CD4-positive, alpha-beta T cell treated with Interleukin-17A for 4 hours (primary cell): ENCODE results near the gene RHOJ.

Experiments used
- DNase-seq: peaks from one replicate; pipeline ENCODE4 v3.0.0-alpha.2; 2020; ENCODE audit warnings: mixed read lengths

Gene RHOJ

DNA sequence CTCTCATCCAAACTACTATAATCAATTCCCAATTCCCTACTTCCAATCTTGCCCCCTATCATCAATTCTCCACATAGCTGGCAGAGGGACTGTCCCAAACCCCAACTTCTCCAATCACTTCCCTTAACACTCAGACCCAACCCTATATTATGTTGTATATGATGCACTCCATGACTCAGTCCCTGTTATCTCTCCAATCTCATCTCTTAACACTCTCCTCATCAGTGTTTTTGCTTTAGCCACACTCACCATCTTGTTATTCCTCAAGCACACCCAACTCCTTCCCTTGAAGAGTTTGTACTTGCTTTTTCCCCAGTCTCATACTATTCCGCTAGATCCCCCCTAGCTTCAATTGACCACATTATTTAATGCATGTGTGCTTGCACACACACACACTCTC lies 4.9 kb downstream of the RHOJ start:
- no peak for DNase-seq

DNA sequence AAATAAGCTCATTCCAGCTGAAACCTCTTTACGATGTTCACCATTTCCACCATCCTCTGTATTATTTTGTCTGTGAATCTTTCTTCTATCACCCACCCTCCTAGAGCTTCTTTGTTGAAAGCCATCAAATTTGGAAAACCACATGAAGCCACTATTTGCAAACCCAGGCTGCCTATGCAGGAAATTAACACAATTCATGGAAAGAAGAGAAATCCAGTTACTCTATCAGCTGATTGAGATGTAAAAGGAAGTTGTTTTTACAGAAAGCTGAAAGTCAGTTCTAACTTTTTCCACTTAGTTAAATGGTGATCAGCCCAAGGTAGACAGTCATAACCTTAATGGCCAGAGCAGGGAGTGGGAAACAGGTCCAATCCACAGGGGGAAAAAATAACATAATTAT lies 6.6 kb downstream of the RHOJ start:
- no peak for DNase-seq

DNA sequence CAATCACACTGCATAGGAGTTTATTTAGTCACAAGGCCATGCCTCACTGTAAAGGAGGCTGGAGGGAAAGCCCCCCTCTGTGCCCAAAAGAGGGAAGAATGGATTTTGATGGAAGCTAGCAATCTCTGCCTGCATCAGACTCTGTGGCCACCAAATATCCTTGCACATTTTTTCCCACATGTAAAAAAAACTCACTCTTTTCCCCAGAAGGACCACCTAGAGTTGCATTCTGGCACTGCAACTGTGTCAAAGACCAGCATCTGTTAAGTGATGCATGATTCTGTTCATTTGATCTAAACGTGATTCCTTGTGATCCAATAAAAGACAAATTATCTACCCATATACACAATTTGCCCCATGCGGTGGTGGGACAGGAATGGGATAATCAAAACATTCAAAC lies 8.0 kb downstream of the RHOJ start:
- no peak for DNase-seq

DNA sequence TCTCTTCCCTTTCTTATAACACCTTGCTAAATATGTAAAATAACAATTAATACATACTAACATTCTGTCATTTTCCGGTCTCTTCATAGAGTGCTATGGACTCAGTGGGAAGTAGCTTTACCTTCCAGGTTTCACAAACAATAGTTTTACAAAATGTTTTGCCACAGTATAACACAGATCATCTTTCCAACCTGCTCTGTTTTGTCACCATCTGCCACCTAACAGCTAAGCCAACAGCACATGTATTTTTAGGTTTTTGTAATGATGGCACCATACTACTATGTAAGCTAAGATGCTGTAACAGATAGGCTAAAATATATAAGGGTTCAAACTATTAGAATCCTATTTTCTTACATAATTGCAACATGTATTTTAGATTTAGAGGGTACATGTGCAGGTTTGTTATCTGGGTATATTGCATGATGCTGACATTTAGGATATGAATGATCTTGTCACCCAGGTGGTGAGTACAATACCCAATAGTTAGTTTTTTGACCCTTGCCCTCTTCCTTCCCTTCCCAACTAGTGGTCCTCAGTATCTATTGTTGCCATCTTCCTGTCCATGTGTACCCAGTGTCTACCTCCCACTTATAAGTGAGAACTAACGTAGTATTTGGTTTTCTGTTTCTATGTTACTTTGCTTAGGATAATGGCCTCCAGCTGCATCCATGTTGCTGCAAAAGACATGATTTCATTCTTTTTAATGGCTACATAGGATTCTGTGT lies 8.7 kb downstream of the RHOJ start:
- no peak for DNase-seq

DNA sequence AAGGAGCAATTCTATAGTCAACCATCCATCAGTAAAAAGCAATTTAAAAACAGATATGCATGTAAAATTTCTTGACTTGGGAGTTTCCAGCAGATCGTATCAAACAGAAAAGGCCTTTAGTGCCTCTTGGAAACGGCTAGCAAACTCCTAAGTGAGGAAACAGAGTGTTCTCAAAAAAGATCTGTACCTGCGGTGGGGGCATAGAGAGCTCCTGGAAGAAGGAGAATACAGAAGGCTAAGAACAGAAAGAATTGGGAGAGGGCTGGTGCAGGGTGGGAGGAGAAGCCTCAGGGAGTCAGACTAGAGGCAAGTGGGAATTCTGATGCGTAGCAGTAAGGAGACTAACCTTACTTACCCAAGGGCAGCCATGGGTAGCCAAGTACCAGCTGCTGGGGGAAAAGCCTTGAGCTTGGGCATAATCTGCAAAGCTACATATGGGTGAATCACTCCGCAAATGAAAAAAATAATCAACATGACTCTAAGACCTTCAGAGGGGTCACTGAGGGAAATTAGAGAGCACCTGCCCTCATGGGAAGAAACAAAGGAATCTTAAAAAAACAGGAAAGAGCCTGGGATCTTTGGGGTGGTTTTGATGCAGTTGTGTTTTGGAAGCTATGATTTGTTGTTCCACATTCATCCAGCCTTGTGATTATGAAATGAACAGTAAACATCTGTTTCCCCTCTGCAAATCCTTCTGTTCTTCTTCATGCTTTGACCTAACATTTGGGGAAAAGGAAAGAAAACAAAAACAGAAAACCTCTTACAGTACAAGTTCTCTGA lies 10.4 kb downstream of the RHOJ start:
- DNase-seq: no peak

DNA sequence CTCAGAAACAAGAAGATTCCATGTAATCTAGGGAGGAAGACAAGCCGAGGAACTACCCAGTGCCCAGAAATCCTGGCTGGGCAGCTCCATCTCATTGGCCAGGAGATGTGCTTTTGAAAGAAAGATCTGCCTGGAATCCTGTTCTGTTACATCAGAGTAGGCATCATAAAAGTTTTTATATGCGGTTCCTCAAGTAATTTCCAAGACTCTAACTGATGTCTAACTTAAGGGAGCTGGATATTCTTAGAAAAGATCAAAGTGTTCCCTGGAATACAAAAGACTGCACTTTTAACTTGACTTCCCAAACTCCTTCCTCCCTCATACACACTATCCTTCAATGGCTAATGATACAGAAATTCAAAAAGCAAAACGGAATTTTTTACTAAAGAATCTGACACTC lies 16.3 kb downstream of the RHOJ start:
- DNase-seq: no peak

DNA sequence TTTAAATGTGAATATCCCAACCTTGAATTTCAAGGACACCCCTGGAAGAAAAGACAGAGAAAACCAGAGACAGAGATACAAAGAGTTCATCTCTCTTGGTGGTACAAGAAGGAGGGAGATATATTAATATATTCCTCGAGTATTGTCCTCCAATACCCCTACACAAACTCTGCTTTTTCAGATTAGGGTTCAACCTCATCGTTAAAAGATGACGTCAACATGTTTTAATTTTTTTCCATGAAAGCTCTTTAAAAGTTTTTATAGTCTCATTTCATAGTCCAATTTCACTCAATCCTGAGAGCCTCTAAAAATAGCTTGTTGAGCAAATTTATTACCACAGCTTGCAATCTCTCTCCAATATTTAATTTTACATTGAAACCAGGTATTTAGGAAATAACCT lies 19.4 kb downstream of the RHOJ start:
- no peak for DNase-seq

DNA sequence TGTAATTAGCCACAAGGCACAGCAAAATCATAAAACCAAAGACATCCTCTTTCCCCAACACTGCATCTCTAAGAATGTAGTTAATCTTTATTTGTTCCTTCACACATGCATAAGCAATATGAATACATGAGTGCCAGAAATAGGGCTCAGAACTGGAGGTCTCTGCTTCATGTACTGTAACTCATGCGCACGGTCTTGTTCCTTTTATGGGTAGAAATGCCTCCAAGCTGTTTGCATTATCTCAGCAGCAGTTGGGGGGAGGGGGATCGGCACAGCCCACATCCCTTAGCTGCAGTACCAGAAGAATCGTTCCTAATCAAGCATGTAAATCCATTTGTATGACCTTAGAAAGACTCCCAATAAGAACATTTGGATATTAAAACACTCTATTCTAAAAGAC lies 20.0 kb downstream of the RHOJ start:
- DNase-seq: no peak

DNA sequence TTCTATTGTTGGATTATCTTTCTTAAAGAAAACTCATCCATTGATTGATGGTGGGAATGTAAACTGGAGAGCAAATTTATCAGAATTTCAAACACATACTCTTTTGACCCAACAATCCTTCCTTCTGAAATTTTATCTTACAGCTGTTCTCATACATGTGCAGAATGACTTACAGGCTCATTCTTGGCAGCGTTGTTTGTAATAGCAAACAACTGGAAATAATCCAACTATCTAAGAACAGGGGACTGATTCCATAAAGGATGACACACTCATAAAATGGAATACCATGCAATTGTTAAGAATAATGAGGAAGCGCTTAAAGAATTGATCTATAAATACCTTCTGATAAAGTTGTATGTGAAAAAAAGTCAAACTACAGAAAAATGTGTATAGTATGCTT lies 24.0 kb downstream of the RHOJ start:
- no peak for DNase-seq

DNA sequence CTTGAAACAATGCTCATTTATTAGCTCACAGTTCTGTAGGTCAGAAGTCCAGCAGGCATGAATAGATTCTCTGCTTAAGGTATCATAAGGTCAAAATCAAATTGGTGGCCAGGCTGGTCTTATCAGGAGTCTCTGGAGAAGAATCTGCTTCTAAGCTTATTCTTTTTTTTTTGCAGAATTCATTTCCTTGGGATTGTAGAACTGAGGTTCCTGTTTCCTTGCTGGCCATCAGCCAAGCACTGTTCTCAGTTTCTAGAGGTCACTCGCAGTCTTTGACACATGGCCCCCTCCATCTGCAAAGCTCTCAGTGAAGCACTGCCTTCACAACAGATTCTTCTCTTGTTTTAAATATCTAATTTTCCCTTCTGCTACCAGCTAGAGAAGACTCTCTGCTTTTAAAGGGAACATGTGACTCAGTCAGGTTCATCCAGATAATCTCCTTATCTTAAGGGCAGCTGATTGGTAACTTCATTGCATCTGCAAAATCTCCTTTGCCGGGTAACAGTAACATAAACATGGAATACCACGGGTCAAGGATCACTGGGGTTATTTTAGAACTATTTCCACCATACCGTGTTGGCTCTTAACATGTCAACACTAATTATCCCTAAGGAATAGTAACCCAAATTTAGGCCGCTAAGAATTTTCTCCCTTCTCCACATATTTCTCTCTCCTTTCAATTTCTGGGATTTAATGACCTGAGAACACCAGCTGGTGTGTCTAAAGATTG lies 25.3 kb downstream of the RHOJ start:
- no peak for DNase-seq

DNA sequence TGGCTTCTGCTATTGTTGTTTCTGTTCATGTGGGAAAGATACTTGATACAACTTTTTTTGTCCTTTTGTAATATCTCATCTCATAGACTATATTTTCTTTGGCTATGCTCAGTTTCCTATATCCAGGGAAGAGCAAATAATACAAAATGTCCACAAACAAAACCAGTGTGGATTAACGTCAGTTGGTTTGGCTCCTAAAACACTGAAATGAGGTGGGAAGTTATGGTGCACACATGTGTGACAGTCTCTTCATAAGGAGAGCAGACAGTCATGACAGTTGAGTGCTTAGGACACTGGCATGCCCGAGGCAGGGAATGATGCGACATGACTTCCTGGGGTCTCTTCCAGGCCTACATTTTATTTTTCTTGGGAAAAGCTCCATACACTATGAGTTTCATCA lies 27.5 kb downstream of the RHOJ start:
- no peak for DNase-seq

DNA sequence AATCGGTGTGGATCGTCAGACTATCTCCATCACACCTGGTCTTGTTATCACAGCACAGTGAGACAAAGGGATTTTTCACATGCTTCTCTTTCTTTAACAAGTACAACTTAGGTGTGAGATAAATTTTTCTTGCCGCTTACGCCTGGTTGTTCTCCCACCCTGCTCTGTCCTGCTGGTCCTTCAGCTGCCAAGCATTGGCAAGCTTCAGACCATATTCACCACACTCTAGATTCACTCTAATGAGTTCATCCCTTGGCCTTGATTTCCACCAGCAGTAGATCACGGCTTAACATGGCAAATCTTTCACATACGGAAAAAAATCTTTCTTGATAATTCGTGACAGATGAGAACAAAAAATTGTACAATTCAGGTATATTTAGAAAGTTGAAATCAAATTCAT lies 33.5 kb downstream of the RHOJ start:
- DNase-seq: no peak

DNA sequence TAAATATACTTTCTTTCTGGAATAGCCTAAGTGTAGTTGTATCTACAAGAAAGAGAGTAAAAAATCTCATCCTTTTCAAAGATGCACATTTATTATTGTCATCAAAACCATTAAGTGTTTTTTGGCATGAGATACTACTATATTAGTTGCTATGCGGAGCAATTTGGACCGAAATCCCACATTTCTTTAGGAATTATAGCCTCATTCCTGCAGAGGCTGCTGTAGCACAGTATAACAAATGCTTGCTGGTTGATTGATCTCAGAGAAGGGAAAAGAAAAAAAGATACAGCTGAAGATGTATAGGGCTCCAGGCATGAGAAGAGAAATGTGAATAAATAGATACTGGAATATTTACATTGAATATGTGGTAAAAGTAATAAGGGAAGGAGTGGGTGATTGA lies 36.0 kb downstream of the RHOJ start:
- no peak for DNase-seq

DNA sequence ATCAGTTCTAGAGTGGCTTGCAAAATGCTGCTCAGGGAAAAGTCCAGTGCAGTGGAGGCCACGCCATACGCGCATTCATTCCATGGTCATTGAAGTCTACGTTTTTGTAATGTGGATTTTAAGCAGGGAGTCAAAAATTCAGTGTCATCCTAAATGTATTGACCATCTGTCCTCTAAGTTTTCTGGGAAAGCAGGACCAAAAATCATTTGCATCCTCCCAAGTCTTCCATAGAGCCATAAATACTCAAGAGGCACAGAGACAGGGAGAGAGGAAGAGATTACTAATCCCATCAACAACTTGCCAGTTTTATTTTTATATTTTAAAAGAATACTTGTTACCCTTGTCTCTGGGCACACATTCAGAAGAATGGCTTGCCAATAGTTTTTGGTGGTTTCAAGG lies 36.9 kb downstream of the RHOJ start:
- no peak for DNase-seq

DNA sequence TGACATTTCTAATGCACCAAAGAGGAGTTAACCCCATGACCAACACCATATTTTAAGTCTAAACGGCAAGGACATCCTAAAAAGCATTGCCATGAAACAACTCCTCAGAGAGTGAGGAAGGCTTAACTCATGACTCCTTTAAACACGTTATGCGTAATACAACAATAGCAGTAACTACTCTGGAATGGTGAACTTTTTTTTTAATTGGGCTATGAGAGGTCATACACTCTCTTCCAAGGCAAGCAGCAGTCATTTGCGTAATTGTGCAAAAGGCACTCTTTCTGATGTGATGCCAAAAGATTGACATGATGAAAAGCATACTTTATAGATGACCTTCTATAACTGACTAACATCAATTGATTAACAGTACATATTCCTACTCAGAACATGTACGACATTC lies 39.4 kb downstream of the RHOJ start:
- no peak for DNase-seq

DNA sequence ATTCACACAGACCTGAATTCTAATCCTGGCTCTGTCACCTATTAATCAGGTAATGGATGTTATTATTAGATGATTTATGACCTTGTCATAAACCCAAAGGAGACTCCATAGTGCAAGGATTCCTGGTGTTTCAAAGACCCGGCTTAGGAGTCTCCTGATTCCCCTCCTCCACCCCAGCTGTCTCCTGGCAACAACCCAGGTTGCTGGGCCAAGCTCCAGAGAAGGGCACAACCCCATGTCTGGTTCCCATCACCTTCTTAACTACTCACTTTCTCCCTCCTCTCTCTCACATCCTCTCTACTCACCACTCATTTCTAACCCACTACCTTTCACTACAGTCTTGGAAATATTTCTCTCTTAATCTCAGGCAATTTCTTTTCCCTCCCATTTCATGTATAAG lies 41.6 kb downstream of the RHOJ start:
- no peak for DNase-seq

DNA sequence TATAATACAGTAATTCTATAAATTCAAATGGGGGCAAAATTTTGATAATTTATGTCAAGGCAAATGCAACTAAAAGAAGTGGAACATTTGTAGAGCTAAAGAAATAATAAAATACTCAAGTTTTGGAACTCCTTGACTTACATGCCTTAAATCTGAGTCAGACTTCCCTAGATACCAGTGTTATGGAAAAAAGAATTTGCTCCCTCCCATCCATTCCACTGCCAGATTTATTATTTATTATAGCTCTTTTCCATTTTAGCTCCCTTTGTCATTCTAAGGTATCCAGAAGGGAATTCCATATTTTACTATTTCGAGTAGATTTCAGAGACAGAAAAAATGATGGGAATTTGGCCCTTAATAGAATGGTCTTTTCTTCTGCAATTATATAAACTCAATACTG lies 44.0 kb downstream of the RHOJ start:
- no peak for DNase-seq

DNA sequence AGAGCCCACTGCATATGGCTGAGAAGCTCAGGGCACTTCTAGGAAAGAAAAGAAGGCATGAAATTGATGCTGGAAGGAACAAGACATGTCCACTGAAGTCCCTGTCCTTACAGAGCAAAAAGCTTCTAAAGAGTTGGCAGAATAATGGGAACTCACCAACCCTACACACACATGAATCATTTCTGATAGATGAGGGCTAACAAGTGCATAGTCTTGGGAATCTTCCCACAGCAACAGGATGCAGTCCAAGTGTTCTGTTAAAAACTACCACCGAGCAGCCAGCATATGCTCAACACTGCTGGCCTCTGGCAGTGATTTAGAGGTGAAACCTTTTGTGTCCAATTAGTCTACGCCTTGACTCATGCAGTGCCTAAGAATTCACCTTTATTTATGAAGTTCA lies 44.8 kb downstream of the RHOJ start:
- no peak for DNase-seq

DNA sequence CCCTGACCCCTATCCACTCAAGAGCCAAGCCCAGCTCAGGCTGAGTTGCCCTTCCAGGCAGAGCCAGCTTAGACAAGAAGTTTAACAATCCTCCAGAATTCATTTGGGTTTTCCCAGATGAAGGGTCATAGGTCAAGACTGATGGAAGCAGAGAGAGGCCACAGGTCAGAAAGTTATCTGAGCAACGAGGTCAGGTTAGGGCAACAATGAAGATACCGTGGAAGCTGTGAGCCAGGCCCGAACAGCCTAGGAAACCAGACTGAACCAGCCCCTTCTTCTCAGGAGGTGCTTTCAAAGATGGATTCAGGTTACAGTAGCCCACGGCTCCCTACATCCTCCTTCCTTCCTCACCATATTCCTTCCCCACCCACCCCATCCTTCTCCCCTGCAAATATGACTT lies 53.1 kb downstream of the RHOJ start:
- DNase-seq: no peak

DNA sequence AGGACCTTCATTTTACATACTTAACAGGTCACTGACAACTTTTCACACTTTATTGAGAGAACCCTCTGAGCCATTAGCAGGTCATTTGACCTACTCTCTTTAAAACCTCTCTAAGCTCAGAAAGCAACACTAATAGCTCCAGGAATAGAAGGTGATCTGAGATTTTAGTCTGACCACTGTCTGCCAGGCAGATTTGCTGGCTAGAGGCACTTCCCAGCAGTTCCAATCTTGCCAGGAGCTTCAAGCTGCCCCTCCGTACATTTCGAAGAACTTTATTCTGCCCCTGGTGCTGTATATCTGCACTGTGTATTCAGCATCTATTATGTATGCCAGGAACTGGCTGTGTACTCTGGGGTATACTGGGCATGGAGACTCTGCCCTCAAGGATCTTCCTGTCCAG lies 58.2 kb downstream of the RHOJ start:
- no peak for DNase-seq

DNA sequence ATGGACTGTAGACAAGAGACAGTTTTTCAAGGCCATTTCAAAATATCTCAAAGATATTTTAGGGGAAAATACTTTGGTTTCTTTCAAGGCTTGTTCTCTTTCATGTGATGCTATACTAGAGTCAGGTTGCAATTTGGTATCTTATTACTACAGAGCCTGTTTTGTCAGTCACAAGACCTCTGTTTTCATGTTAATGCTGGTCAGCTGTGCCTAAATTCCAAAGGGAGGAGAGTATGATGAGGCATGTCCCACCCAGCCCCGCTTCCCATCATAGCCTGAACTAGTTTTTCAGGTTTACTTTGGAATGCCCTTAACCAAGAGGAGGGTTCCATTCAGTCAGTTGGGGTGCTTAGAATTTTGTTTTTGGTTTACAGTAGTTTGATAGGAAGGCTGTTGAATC lies 61.9 kb downstream of the RHOJ start:
- DNase-seq: no peak

DNA sequence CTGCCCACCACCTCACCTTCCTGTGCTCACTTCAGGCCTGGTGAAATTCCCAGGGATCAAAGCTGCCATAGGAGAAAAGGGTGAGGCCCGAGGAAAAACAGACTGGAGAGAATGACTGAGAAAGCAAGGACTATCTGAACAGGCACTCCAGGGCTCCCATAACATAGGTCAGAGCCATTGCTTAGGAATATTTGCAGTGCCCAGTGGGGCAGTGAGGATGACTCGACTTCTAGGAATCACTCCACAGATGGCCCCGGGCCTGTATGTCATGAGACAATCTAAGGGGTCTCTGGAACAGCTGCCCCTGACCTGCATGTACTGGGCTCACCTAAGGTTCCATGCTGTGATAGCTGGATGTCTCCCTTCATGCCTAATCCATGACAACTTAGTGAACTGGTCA lies 62.9 kb downstream of the RHOJ start:
- DNase-seq: no peak

DNA sequence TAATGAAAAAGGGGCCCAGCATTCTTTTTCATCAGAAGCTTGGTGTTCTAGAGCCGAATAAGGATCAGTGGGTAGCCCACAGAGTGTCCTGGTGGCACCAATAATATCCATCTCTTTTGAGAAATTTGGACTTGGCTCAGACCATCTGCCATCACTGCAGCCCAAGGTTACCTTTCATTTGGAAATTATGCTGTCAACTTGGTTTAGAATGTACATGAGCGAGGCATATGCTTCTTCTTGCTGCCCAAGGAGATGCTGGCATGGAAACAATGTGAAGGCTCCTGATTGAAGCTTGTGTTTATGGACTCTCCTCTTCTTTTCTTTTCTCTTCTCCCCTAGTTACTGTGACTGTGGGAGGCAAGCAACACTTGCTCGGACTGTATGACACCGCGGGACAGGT lies 64.5 kb downstream of the RHOJ start:
- DNase-seq: no peak

DNA sequence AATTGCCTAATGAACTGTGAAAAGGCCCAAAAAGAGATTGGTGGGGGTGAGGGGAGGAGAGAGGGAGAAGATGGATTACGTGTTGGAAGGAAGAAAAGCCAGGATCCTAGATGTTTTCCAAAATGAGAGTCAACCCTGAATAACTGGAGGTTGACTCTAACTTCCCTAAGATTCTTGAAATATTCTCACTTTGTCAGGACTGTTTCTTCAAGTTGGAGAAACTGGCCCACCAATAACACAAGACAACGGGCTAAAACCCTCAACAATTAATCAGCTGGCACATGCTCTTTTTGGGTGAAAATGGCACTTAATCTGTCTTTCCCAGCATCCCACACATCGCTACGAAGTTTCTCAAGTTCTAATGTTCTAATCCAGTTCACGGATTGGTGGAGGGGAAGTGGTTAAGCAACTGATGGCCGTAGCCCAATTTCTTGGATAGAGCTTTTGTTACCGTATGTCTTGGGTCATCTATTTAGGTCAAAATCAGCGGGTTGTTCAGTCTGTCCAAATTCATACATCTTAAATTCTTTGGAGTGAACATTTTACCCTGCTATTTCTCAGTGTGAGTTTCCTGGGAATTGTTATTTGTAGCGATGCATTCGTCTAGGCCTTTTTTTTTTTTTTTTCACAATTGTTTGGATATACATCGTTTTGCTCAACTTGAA lies 65.5 kb downstream of the RHOJ start:
- no peak for DNase-seq
